PC-3 (cell line): Measurements from ENCODE around the gene C12orf75. TPM values are rescaled to one million over a fixed set of nuclear protein-coding genes. Genes with fewer than 3 reads are reported as not detected.

Experiments used
- ATAC-seq: fragments of 200-7000 bp; cut with Tn5 transposase; 2 replicates; pipeline ENCODE4 v1.9.1; 2020; ENCODE audit warnings: mild to moderate bottlenecking, moderate library complexity
- BruUV-seq: library from RNA; stranded (reverse); fragments of 400-500 nt; replicated peaks from 2 replicates; lab custom pipeline; 2021; lab: Mats Ljungman, UMichigan
- CTCF ChIA-PET: fragments of 300-600 bp; sonication (Branson Sonifier 250); formaldehyde crosslinking; loops from one replicate; lab custom pipeline; 2022; ENCODE audit warnings: antibody characterized with exemption; lab: Charles Lee
- POLR2A ChIA-PET: fragments of 300-600 bp; sonication (Branson Sonifier 250); formaldehyde crosslinking; loops from one replicate; lab custom pipeline; 2022; ENCODE audit warnings: antibody characterized with exemption; ENCODE audit not compliant: unreplicated experiment; lab: Charles Lee
- DNase-seq: peaks from one replicate; pipeline ENCODE4 v3.0.0-alpha.2; 2015
- H2AFZ ChIP-seq: fragments of 300-600 bp; sonication (generic); 2 replicates; pipeline ENCODE4 v1.6.0; 2016; ENCODE audit warnings: antibody characterized with exemption, low read length
- H3F3A ChIP-seq: fragments of 300-600 bp; sonication (generic); one replicate; pipeline ENCODE4 v1.6.0; 2017; ENCODE audit warnings: antibody characterized with exemption, low read length, control low read depth, mild to moderate bottlenecking; ENCODE audit not compliant: unreplicated experiment
- H3K27ac ChIP-seq: fragments of 300-600 bp; sonication (generic); 2 replicates; pipeline ENCODE4 v1.5.1; 2016; ENCODE audit warnings: mild to moderate bottlenecking, low read length
- H3K27me3 ChIP-seq: fragments of 300-600 bp; sonication (generic); 2 replicates; pipeline ENCODE4 v1.6.1; 2016; ENCODE audit warnings: low read length, mixed read lengths
- H3K36me3 ChIP-seq: fragments of 300-600 bp; sonication (generic); 2 replicates; pipeline ENCODE4 v1.6.1; 2016; ENCODE audit warnings: low read depth, mixed run types, low read length, mixed read lengths
- H3K4me1 ChIP-seq: fragments of 300-600 bp; sonication (generic); 2 replicates; pipeline ENCODE4 v1.5.1; 2016; ENCODE audit warnings: low read length; ENCODE audit not compliant: insufficient read depth
- H3K4me2 ChIP-seq: fragments of 300-600 bp; sonication (generic); 2 replicates; pipeline ENCODE4 v1.6.0; 2016; ENCODE audit warnings: low read length
- H3K4me3 ChIP-seq: fragments of 300-600 bp; sonication (generic); 2 replicates; pipeline ENCODE4 v1.5.1; 2016; ENCODE audit warnings: mild to moderate bottlenecking, low read length, mixed read lengths
- H3K79me2 ChIP-seq: fragments of 300-600 bp; sonication (generic); 2 replicates; pipeline ENCODE4 v1.6.1; 2017; ENCODE audit warnings: low read length, mixed read lengths
- H3K9ac ChIP-seq: fragments of 300-600 bp; sonication (generic); 2 replicates; pipeline ENCODE4 v1.6.0; 2016; ENCODE audit warnings: mild to moderate bottlenecking, low read length
- H3K9me2 ChIP-seq: fragments of 300-600 bp; sonication (generic); replicated peaks from 2 replicates; pipeline ENCODE4 v1.6.1; 2016; ENCODE audit warnings: mixed run types, low read length, mixed read lengths
- H3K9me3 ChIP-seq: fragments of 300-600 bp; sonication (generic); 2 replicates; pipeline ENCODE4 v1.6.1; 2016; ENCODE audit warnings: low read length, mixed read lengths
- H4K20me1 ChIP-seq: fragments of 300-600 bp; sonication (generic); 2 replicates; pipeline ENCODE4 v1.6.1; 2016; ENCODE audit warnings: low read length, mixed read lengths
- CTCF ChIP-seq: fragments of 300-600 bp; sonication (generic); conservative IDR thresholded peaks from 2 replicates; pipeline ENCODE4 v1.5.1; 2017; ENCODE audit warnings: antibody characterized with exemption, low read depth, mild to moderate bottlenecking, low read length
- EZH2 ChIP-seq: fragments of 300-600 bp; sonication (generic); IDR thresholded peaks from one replicate; pipeline ENCODE4 v1.6.1; 2017; ENCODE audit warnings: antibody characterized with exemption, mild to moderate bottlenecking, low read length; ENCODE audit not compliant: unreplicated experiment
- EZH2phosphoT487 ChIP-seq: fragments of 300-600 bp; sonication (generic); IDR thresholded peaks from 2 replicates; pipeline ENCODE4 v1.6.1; 2018; ENCODE audit warnings: mild to moderate bottlenecking, antibody characterized with exemption, low read length, borderline replicate concordance
- intact Hi-C: fragments of 100-400 bp; cut with micrococcal nuclease; formaldehyde crosslinking; loops from 2 replicates; pipeline ENCODE4 v1.9.0; 2023
- total RNA-seq: library from RNA; depleted of rRNA; stranded (reverse); fragments of >200 nt; gene quantifications from 2 replicates; pipeline ENCODE4 v1.2.3, GENCODE V29; 2014

C12orf75 gene
- total RNA-seq, 1 experiment from 2014 or later: 144 TPM

- CTCF ChIA-PET: no interaction called here
- peak; percentile 78 for ATAC-seq
Measured at GRCh38 chr12:105292705-105293104, 37.8 kb upstream of the C12orf75 start.

GRCh38 chr12:105293187-105293586, 37.3 kb upstream of the C12orf75 start:
- H3K9me3 ChIP-seq: peaks cover 7% of the 10 kb centered on the region
- H3K4me3 ChIP-seq: no peak overlapping the region
- peaks cover 14% of the 10 kb centered on the region for H3K4me1 ChIP-seq
- ChIA-PET POLR2A (no interaction called here), CTCF (no interaction called here)
- BruUV-seq: no TSS peak
- no peaks in the 10 kb centered on the region for H3F3A ChIP-seq
- no peaks in the 10 kb centered on the region for H4K20me1 ChIP-seq
- no peaks in the 10 kb centered on the region for H3K9me2 ChIP-seq
- H3K27ac ChIP-seq: no peak overlapping the region
- DNase-seq (no peak), ATAC-seq (no peak)
- H3K27me3 ChIP-seq: no peaks in the 10 kb centered on the region
- H3K36me3 ChIP-seq: 0 out of 2 replicates have a peak, but pooled peaks cover 3% of the 10 kb centered on the region
- intact Hi-C loops: no loop called here
- H2AFZ ChIP-seq: no peak overlapping the region
- H3K9ac ChIP-seq: no peak overlapping the region
- no peak overlapping the region for H3K4me2 ChIP-seq
- no peak for TF ChIP-seq EZH2phosphoT487
- TF ChIP-seq EZH2: no peak
- TF ChIP-seq CTCF: no peak
- no peaks in the 10 kb centered on the region for H3K79me2 ChIP-seq

More at GRCh38 chr12:105292705-105293104, 37.8 kb upstream of the C12orf75 start:
- H4K20me1 ChIP-seq: no peaks in the 10 kb centered on the region
- peaks cover 2% of the 10 kb centered on the region; the same call in 1 of the 2 replicates for H3K9me3 ChIP-seq
- no TSS peak for BruUV-seq
- no peak overlapping the region for H3K27ac ChIP-seq
- H3K36me3 ChIP-seq: no peaks in the 10 kb centered on the region
- no peak overlapping the region for H3K4me2 ChIP-seq
- peaks cover 14% of the 10 kb centered on the region for H3K4me1 ChIP-seq
- no peaks in the 10 kb centered on the region for H3F3A ChIP-seq
- H3K27me3 ChIP-seq: no peaks in the 10 kb centered on the region
- POLR2A ChIA-PET: no interaction called here
- no peak overlapping the region for H3K9ac ChIP-seq
- no peak overlapping the region for H3K4me3 ChIP-seq
- H2AFZ ChIP-seq: no peak overlapping the region
- intact Hi-C loops: no loop called here
- TF ChIP-seq EZH2phosphoT487: no peak
- TF ChIP-seq EZH2: no peak
- H3K9me2 ChIP-seq: no peaks in the 10 kb centered on the region
- peak; percentile 51 for DNase-seq
- no peaks in the 10 kb centered on the region for H3K79me2 ChIP-seq

GRCh38 chr12:105294161-105294560, 36.3 kb upstream of the C12orf75 start:
- Histone ChIP-seq H3K4me1 (peaks cover 11% of the 10 kb centered on the region), H3K36me3 (0 out of 2 replicates have a peak, but pooled peaks cover 5% of the 10 kb centered on the region), H4K20me1 (no peaks in the 10 kb centered on the region), H3K4me3 (no peak overlapping the region), H3F3A (no peaks in the 10 kb centered on the region), H3K27ac (no peak overlapping the region), H3K79me2 (no peaks in the 10 kb centered on the region), H3K9me2 (no peaks in the 10 kb centered on the region), H3K9me3 (peaks cover 9% of the 10 kb centered on the region), H3K4me2 (no peak overlapping the region), H2AFZ (no peak overlapping the region), H3K27me3 (no peaks in the 10 kb centered on the region), H3K9ac (no peak overlapping the region)
- intact Hi-C loops: no loop called here
- no peak for TF ChIP-seq EZH2phosphoT487
- TF ChIP-seq CTCF: no peak
- TF ChIP-seq EZH2: no peak
- no TSS peak for BruUV-seq
- no peak for DNase-seq
- POLR2A ChIA-PET: no interaction called here
- CTCF ChIA-PET: no interaction called here
- no peak for ATAC-seq
